ENCODE data around the gene FGR.
A peak's percentile ranks its signal among the peaks of the same experiment; 100 is the strongest.
"Not testable (repeated sequence)": the region's sequence is repeated elsewhere in the genome, so short reads cannot be mapped to it uniquely, and the experiment has no call there.

The FGR gene

GRCh38 chr1:27659497-27660299 is 24.7 kb upstream of the FGR start:
- DNase-seq: peak; percentile 67

GRCh38 chr1:27658951-27659496 is 24.0 kb upstream of the FGR start:
- DNase-seq: no peak

- no peak for DNase-seq
Measured at GRCh38 chr1:27656157-27656893, 21.3 kb upstream of the FGR start.

- no peak for DNase-seq
Measured at GRCh38 chr1:27655151-27655937, 20.4 kb upstream of the FGR start.

- DNase-seq: no peak
Measured at GRCh38 chr1:27652111-27652864, 17.3 kb upstream of the FGR start.

- DNase-seq: no peak
Measured at GRCh38 chr1:27650539-27651175, 15.7 kb upstream of the FGR start.

GRCh38 chr1:27650171-27650538 is 15.2 kb upstream of the FGR start:
- DNase-seq: no peak

- DNase-seq: no peak
Measured at GRCh38 chr1:27649306-27649635, 14.3 kb upstream of the FGR start.

GRCh38 chr1:27648602-27649305 is 13.8 kb upstream of the FGR start:
- DNase-seq: no peak

- DNase-seq: no peak
Measured at GRCh38 chr1:27647328-27647727, 12.3 kb upstream of the FGR start.

GRCh38 chr1:27646676-27647075 is 11.7 kb upstream of the FGR start:
- DNase-seq: peak; percentile 30

- DNase-seq: no peak
Measured at GRCh38 chr1:27645071-27645415, 10.1 kb upstream of the FGR start.

- no peak for DNase-seq
Measured at GRCh38 chr1:27644369-27645070, 9.5 kb upstream of the FGR start.

- no peak for DNase-seq
Measured at GRCh38 chr1:27643600-27644368, 8.8 kb upstream of the FGR start.

- not testable (repeated sequence) for DNase-seq
Measured at GRCh38 chr1:27640514-27640913, 5.5 kb upstream of the FGR start.

GRCh38 chr1:27638805-27639204 is 3.8 kb upstream of the FGR start:
- no peak for DNase-seq

GRCh38 chr1:27638047-27638734 is 3.2 kb upstream of the FGR start:
- DNase-seq: no peak

- no peak for DNase-seq
Measured at GRCh38 chr1:27635396-27636142, 584 bp upstream of the FGR start.

All from DMS79 (cell line).